Effector CD4-positive, alpha-beta T cell (primary cell): ENCODE measurements around the gene REX1BD.

ENCODE experiments used
- DNase-seq: peaks from one replicate; pipeline ENCODE4 v3.0.0-alpha.2; 2020

Gene REX1BD

GRCh38 chr19:18603255-18603957 lies 14.8 kb downstream of the REX1BD start:
- DNase-seq = no peak

DNA sequence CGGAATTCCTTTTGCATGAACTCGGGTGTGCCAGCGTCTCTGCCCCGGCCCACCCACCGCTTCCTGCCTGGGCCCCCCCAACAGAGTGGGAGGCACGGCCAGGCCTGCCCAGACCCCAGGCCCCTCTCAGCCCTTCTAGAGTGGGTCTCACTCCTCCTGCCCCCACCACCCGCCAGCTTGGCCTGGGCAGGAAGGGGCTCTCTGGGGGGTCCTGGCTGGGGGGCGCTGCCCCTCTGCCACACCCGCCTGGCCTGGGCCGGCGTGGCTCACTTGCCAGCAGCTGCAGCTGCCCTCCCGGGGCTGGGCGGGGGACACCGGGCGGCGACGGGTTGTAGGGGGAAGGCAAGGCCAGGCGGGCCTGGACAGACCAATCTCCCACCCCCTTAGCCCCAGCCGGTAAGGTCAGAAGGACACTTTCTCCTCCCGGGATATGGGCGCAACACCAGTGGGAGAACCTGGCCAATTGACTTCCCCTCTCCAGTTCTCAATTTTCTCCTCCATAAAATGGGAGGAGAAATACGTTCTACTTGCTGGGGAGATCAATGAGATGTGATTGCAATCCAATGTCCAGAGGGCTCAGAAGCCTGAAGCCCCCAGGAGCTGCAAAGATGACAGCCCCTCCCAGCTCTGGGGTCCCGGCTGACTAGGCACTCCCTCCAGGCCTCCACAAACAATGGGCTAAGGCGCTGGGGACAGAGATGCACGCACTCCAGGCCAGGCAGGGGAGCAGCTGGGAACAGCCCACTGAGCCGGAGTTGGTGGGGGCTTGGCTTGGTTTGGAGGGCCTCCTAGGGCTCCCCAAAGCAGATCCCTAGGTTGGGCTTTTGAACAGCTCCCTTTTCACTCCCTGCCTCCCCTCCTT lies 15.6 kb downstream of the REX1BD start:
- no peak for DNase-seq

DNA sequence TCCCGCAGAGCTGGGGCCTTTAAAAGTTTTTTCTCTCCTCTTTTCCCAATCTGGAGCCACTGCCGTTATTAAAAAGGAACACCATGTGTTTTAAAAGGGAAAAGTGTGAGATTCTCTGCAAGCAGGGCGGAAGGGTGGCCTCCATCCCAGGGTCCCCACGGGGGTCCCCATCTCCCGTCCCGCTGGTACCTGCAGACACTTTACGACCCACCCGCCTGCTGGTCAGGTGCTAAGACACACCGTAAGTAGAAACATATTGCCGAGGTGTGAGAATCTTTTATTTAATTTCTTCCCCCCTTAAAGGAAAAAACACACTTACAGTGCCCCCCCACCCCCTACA lies 16.2 kb downstream of the REX1BD start:
- DNase-seq = no peak

DNA sequence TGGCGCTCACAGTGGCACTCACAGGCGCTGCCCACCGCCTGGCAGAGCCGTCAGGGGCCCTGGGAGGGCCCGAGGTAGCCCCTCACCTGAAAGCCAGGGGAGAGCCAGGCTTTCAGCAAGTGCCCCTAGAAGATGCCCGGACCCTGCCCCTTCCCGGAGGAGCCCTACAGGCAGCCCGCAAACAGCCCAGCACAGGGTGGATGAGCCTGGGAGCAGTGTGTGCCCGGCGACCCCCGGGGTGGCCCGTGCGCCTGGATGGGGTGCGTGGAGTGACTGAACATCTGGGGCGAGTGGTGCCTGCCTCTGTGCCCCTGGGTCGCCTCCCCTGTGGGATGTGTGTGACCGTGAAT lies 16.6 kb downstream of the REX1BD start:
- no peak for DNase-seq

DNA sequence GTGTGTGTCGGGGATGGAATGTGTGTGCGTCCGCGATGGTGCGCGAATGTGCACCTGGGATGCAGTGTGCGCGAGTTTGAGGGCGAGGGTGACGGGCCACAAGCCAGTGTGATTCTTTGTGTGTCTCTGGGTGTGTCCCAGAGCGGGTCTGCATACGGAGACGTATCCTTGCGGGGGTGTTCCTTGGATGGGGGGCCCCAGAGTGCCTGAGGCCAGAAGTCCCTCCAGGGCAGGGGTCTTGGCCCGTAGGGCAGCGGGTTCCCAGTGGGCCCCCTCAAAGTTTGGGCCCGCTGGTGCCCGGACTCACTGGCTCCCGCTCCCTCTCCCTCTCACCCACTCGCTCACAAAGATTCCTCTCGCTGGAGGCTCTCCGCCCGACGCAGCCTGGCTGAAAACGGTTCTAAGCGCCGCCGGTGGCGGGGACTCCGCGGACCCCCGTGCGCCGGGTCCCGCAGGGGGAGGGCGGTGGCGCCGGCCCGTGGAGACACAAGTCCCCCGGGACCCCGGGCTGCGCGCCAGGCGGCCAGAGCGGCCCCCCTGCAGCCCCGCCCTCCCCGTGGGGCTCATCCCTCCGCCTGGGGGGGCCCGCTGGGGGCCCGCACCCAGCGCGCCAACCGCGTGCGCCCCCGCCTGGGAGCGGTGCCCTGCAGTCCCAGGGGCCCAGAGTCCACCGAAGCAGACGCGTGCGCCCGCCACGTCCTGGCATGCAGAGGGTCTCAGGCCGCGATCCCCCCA lies 17.1 kb downstream of the REX1BD start:
- no peak for DNase-seq

DNA sequence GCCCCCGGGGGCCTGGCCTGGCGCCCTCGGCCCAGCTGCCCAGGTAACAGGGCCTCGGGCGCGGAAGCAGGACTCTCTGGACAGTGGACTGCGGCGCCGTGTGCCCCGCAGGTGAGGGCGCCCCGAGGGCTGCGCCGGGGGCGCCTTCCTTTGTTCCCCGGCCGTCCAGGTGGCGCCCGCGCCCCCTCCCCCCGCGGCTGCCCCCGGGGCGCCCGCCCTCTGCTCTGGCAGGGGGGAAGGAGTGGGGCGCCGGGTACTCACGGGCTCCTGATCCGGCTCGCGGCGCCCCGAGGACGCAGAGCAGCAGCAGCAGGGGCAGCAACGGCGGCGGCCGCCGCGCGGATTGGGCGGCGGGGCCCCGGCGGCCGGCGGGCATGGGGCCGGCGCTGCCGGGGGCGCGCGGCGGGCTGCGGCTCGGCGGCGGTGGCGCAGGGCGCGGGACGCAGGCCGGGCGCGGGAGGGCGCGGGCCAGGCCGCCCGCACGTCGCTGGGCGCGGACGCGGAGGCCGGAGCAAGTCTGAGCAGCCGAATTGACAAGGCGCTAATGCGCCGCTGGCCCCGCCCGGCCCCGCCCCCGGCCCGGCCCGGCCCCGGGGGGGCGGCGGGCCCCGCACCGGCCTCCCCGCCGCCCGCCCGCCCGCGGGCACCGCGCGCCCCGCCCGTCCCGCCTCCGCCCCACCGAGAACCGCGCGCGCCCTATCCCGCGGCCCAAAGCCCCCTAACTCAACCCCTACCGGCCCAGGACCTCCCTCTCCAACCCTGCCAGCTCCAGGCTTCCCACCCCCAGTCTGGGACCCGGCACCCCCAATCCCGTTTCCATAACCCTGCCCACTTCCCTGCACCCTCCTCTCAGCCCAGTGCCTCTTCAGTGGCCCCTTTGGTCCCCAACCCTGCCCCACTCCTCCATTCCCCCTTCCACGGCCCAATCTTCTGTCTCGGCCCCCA lies 18.0 kb downstream of the REX1BD start, which contains the start of gene CRLF1:
Gene CRLF1, minus strand, starts transcription at position 519 of the 945 bp plus-strand sequence. Its CDS starts 143 bp downstream, at position 376.
- no peak for DNase-seq

GRCh38 chr19:18607226-18608101 lies 18.9 kb downstream of the REX1BD start:
- no peak for DNase-seq

DNA sequence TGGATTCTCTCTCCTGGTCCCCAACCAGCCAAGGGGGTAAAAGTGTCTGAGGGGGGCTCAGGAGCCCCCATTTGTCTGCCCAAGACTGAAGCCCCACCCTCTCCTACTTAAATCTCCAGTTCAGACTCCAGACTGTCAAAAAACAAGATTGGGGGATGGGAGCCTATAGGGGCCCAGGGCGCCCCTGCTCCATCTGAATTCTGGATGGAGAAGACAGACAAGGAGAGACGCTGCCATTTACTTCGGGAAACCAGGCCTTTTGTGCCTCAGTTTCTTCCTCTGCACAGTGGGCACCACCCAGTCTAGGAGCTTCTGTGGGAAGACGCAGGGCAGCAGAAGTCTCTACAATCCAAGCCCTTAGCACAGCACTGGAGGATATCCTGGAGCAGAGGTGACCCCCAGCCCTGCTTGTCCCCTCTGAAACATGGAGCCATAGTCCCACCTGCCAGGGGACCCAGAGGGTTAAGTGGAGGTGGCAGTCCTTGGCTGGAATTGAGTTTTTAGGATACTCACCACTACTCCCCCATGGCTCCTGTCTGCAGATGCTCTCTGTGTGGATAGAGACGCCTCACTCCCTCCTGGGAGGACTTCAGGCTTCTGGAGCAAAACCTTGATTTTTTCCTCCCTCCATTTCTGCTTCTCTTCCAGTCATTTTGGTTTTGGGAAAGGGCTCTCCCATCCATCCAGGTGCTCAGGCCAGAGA lies 19.7 kb downstream of the REX1BD start:
- no peak for DNase-seq

- no peak for DNase-seq
Measured at GRCh38 chr19:18608805-18609716, 20.5 kb downstream of the REX1BD start.

DNA sequence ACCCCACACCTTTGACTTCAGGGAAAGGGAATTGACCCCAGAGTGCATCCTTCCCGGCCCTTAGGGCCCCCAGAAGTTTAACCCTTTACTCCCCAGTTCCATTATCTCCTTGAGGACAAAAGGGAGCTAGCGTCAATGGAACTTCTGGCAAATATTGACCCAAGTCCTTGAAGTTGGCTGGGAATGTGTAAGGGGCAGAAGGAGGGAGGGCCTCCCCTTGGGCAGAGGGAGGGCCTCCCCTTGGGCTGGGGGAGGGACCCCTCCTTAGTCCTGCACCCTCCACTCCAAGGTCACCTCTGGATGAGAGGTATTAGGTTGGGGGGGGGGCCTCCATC lies 21.1 kb downstream of the REX1BD start:
- no peak for DNase-seq

- DNase-seq = no peak
Measured at GRCh38 chr19:18610245-18610555, 21.6 kb downstream of the REX1BD start.

- DNase-seq = no peak
Measured at GRCh38 chr19:18610556-18611326, 22.1 kb downstream of the REX1BD start.

DNA sequence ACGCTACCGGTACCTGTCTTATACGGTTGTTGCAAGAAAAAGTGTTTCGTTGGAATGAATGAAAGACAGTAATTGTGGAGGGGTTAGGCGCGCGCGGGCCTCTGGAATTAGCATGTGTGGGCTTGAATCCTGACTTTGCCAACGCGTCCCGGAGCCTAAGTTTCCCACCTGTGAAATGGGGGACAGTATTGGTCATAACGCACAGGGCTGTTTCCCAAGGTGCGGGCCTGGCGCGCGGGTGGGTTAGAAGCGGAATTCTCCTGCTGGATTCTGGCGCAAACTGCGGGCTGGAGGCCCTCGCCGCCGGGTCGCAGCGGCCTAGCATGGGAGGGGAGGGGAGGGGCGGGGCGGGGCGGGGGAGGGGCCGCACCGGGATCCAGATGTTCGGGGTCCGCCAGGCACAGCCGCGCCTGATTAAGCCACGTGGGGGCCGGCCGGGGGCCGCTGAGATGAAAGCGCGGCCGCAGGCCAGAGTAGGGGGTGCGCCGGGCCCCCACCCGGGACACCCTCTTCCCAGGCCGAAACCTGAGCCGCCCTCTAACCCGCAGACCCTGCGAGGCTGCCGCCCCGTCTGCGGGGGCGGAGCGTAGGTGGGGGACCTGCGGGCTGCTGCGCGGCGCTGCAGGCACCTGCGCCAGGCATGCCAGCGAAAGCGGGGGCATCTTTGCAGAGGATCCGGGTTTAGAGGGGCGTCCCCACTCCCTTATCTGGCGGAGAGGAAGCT lies 22.9 kb downstream of the REX1BD start:
- DNase-seq = no peak

- DNase-seq = no peak
Measured at GRCh38 chr19:18612051-18612771, 23.6 kb downstream of the REX1BD start.

GRCh38 chr19:18612772-18613588 lies 24.4 kb downstream of the REX1BD start, which contains the start of gene TMEM59L:
TMEM59L (plus strand) TSS chr19:18612870; CDS start chr19:18612959, 89 bp downstream.
- peak; percentile 39 for DNase-seq

GRCh38 chr19:18613589-18614234 lies 25.1 kb downstream of the REX1BD start:
- no peak for DNase-seq
